ENCODE measurements around the gene CNTN6. TPM values are rescaled to one million over a fixed set of nuclear protein-coding genes. Genes with fewer than 3 reads are reported as not detected.

Gene CNTN6
- total RNA-seq, 1 experiment from 2014 or later: not detected

GRCh38 chr3:1068985-1069384, 23.8 kb upstream of the CNTN6 start:
- TF ChIP-seq SIN3A (IDR thresholded peaks at IDR 0.05; ENCODE audit: borderline replicate concordance, insufficient read depth, low read depth, low read length) (no peak), TCF7L2 (IDR thresholded peaks at IDR 0.05; ENCODE audit: low read depth, low read length) (no peak), REST (IDR thresholded peaks at IDR 0.05; ENCODE audit: insufficient read depth in 1 of 2, low read depth in 2 of 2, low read length in 1 of 2) (no peak), CTCF (IDR thresholded peaks at IDR 0.05) (no peak), POLR2AphosphoS5 (IDR thresholded peaks at IDR 0.05; ENCODE audit: low read depth, low read length) (no peak)
- ChIA-PET POLR2A (no interaction called here), CTCF (no interaction called here)
- H3K9me3 ChIP-seq (ENCODE audit: control insufficient read depth, insufficient read depth, low read depth, low read length): no peaks in the 10 kb centered on the region
- no TSS peak for BruUV-seq (replicated peaks)
- intact Hi-C loops (cut with micrococcal nuclease; ENCODE audit: unreplicated experiment) (no loop called here), in situ Hi-C loops (cut with HindIII; ENCODE audit: low pct_unique_long_range_greater_than_20kb, low sequenced_read_pairs) (no loop called here)
- H3K4me3 ChIP-seq (ENCODE audit: low read depth in 2 of 2, low read length in 2 of 2): no peak overlapping the region
- no peak for DNase-seq (ENCODE audit: low read depth, low spot score)
- no peak for ATAC-seq
- H3K27me3 ChIP-seq (ENCODE audit: control insufficient read depth, insufficient read depth, low read length): no peaks in the 10 kb centered on the region
- no peaks in the 10 kb centered on the region for H3K36me3 ChIP-seq (ENCODE audit: control insufficient read depth, insufficient read depth, low read length)
- H3K27ac ChIP-seq (ENCODE audit: low read length): no peak overlapping the region
- no peaks in the 10 kb centered on the region for H3K4me1 ChIP-seq (ENCODE audit: control insufficient read depth, insufficient read depth, low read length)

- CTCF ChIA-PET: no interaction called here
Measured at GRCh38 chr3:1072041-1072440, 20.8 kb upstream of the CNTN6 start.

More at GRCh38 chr3:1072041-1072440, 20.8 kb upstream of the CNTN6 start:
- DNase-seq (ENCODE audit: low read depth, low spot score) (no peak), ATAC-seq (no peak)
- TF ChIP-seq REST (IDR thresholded peaks at IDR 0.05; ENCODE audit: insufficient read depth in 1 of 2, low read depth in 2 of 2, low read length in 1 of 2) (no peak), POLR2AphosphoS5 (IDR thresholded peaks at IDR 0.05; ENCODE audit: low read depth, low read length) (no peak), CTCF (IDR thresholded peaks at IDR 0.05) (no peak), SIN3A (IDR thresholded peaks at IDR 0.05; ENCODE audit: borderline replicate concordance, insufficient read depth, low read depth, low read length) (no peak), TCF7L2 (IDR thresholded peaks at IDR 0.05; ENCODE audit: low read depth, low read length) (no peak)
- no peak overlapping the region for H3K27ac ChIP-seq (ENCODE audit: low read length)
- BruUV-seq (replicated peaks): no TSS peak
- in situ Hi-C loops (cut with HindIII; ENCODE audit: low pct_unique_long_range_greater_than_20kb, low sequenced_read_pairs): no loop called here
- intact Hi-C loops (cut with micrococcal nuclease; ENCODE audit: unreplicated experiment): no loop called here
- H3K4me1 ChIP-seq (ENCODE audit: control insufficient read depth, insufficient read depth, low read length): no peaks in the 10 kb centered on the region
- POLR2A ChIA-PET: no interaction called here
- H3K4me3 ChIP-seq (ENCODE audit: low read depth in 2 of 2, low read length in 2 of 2): no peak overlapping the region
- H3K27me3 ChIP-seq (ENCODE audit: control insufficient read depth, insufficient read depth, low read length): no peaks in the 10 kb centered on the region
- no peaks in the 10 kb centered on the region for H3K9me3 ChIP-seq (ENCODE audit: control insufficient read depth, insufficient read depth, low read depth, low read length)
- no peaks in the 10 kb centered on the region for H3K36me3 ChIP-seq (ENCODE audit: control insufficient read depth, insufficient read depth, low read length)

Data from Panc1 (cell line).